Loucy (cell line): ENCODE results near the gene OR2K2.

ENCODE experiments used
- EZH2phosphoT487 ChIP-seq: fragments of 200-600 bp; IDR thresholded peaks from 2 replicates; pipeline ENCODE4 v1.6.1; 2018; ENCODE audit warnings: antibody characterized with exemption, mild to moderate bottlenecking, moderate library complexity, borderline replicate concordance
- TF ChIP-seq, protein P1 (sequence below): fragments of 200-600 bp; sonication (generic); conservative IDR thresholded peaks from 2 replicates; pipeline ENCODE4 v1.5.1; 2014; ENCODE audit warnings: mild to moderate bottlenecking, antibody characterized with exemption, low read length

- TF ChIP-seq, protein P1, sequence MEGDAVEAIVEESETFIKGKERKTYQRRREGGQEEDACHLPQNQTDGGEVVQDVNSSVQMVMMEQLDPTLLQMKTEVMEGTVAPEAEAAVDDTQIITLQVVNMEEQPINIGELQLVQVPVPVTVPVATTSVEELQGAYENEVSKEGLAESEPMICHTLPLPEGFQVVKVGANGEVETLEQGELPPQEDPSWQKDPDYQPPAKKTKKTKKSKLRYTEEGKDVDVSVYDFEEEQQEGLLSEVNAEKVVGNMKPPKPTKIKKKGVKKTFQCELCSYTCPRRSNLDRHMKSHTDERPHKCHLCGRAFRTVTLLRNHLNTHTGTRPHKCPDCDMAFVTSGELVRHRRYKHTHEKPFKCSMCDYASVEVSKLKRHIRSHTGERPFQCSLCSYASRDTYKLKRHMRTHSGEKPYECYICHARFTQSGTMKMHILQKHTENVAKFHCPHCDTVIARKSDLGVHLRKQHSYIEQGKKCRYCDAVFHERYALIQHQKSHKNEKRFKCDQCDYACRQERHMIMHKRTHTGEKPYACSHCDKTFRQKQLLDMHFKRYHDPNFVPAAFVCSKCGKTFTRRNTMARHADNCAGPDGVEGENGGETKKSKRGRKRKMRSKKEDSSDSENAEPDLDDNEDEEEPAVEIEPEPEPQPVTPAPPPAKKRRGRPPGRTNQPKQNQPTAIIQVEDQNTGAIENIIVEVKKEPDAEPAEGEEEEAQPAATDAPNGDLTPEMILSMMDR = no peak
- no peak for TF ChIP-seq EZH2phosphoT487
Observed at GRCh38 chr9:111330124-111330523, at the start of gene OR2K2.
